GF-D8 (cell line): Measurements from ENCODE around the gene PANX2.

Experiments used
- DNase-seq: peaks from one replicate; lab custom pipeline; 2025; lab: John Stamatoyannopoulos, UW

The PANX2 gene

GRCh38 chr22:50216055-50216683 is 45.6 kb downstream of the PANX2 start:
- DNase-seq: no peak

GRCh38 chr22:50216684-50217520 is 46.4 kb downstream of the PANX2 start:
- no peak for DNase-seq

GRCh38 chr22:50217543-50218152 is 47.1 kb downstream of the PANX2 start:
- DNase-seq: no peak

- no peak for DNase-seq
Observed at GRCh38 chr22:50218153-50218995, 47.8 kb downstream of the PANX2 start.

GRCh38 chr22:50218996-50219727 is 48.6 kb downstream of the PANX2 start:
- no peak for DNase-seq

- no peak for DNase-seq
Observed at GRCh38 chr22:50219800-50220602, 49.5 kb downstream of the PANX2 start.

- DNase-seq: no peak
Observed at GRCh38 chr22:50220603-50221409, 50.3 kb downstream of the PANX2 start.

- no peak for DNase-seq
Observed at GRCh38 chr22:50221410-50222300, 51.1 kb downstream of the PANX2 start.

- no peak for DNase-seq
Observed at GRCh38 chr22:50222508-50222907, 52.0 kb downstream of the PANX2 start.

- DNase-seq: no peak
Observed at GRCh38 chr22:50224071-50224470, 53.5 kb downstream of the PANX2 start.

GRCh38 chr22:50225200-50225969 is 54.9 kb downstream of the PANX2 start:
- DNase-seq: no peak

GRCh38 chr22:50226063-50226874 is 55.7 kb downstream of the PANX2 start:
- no peak for DNase-seq

GRCh38 chr22:50226875-50227165 is 56.3 kb downstream of the PANX2 start:
- no peak for DNase-seq

- DNase-seq: no peak
Observed at GRCh38 chr22:50227579-50228215, 57.2 kb downstream of the PANX2 start.

- no peak for DNase-seq
Observed at GRCh38 chr22:50228366-50228765, 57.8 kb downstream of the PANX2 start.

GRCh38 chr22:50229370-50229769 is 58.8 kb downstream of the PANX2 start:
- DNase-seq: no peak
